K562 (cell line): Measurements from ENCODE around the gene MSI1. TPM values are rescaled to one million over a fixed set of nuclear protein-coding genes. Genes with fewer than 3 reads are reported as not detected.

Experiments used
- CEBPB ChIP-seq: fragments of 450-650 bp; IDR thresholded peaks from 2 replicates; pipeline ENCODE4 v1.6.1; 2016; ENCODE audit warnings: missing genetic modification characterization, missing compliant biosample characterization
- COPS2 ChIP-seq: fragments of 450-650 bp; conservative IDR thresholded peaks from 2 replicates; pipeline ENCODE4 v1.6.1; 2016; ENCODE audit warnings: mild to moderate bottlenecking, moderate library complexity
- DEAF1 ChIP-seq: fragments of 450-650 bp; formaldehyde crosslinking; IDR thresholded peaks from 2 replicates; pipeline ENCODE4 v1.4.0; 2020; ENCODE audit warnings: mild to moderate bottlenecking, moderate library complexity
- ELK3 ChIP-seq: fragments of 450-650 bp; formaldehyde crosslinking; IDR thresholded peaks from 2 replicates; pipeline ENCODE4 v1.4.0; 2020; ENCODE audit warnings: mild to moderate bottlenecking
- GABPA ChIP-seq: fragments of 200-800 bp; sonication (Bioruptor generic); conservative IDR thresholded peaks from 2 replicates; pipeline ENCODE4 v1.6.1; 2016; ENCODE audit warnings: low read depth, missing genetic modification characterization, missing compliant biosample characterization
- MED1 ChIP-seq: sonication (generic); formaldehyde crosslinking; IDR thresholded peaks from 2 replicates; pipeline ENCODE4 v1.8.1; 2023; ENCODE audit warnings: missing genetic modification reagents, borderline replicate concordance
- NRF1 ChIP-seq, 2 experiments: fragments of 450-650 bp; IDR thresholded peaks in 1 of 2; conservative IDR thresholded peaks in 1 of 2; 2 replicates each; pipeline ENCODE4 v1.6.1; 2014; ENCODE audit warnings: mild to moderate bottlenecking in 2 of 2
- RBM17 ChIP-seq: fragments of 200-400 bp; formaldehyde crosslinking; IDR thresholded peaks from 2 replicates; pipeline ENCODE4 v1.6.1; 2017; ENCODE audit warnings: low read depth, mild to moderate bottlenecking, low read length, borderline replicate concordance
- SREBF2 ChIP-seq: sonication (generic); formaldehyde crosslinking; IDR thresholded peaks from 2 replicates; pipeline ENCODE4 v1.4.0; 2020; ENCODE audit warnings: mild to moderate bottlenecking, missing genetic modification reagents
- SRSF9 ChIP-seq: fragments of 200-400 bp; formaldehyde crosslinking; IDR thresholded peaks from 2 replicates; pipeline ENCODE4 v1.6.1; 2017; ENCODE audit warnings: low read depth, low read length, borderline replicate concordance
- STAT5B ChIP-seq: fragments of 250-450 bp; sonication (Bioruptor Pico); IDR thresholded peaks from 2 replicates; pipeline ENCODE4 v1.8.0; 2021; ENCODE audit warnings: mild to moderate bottlenecking, inconsistent platforms
- TBP ChIP-seq: optimal IDR thresholded peaks from 2 replicates; pipeline ENCODE3; 2011; ENCODE audit warnings: low read depth, low read length, improper control_type of control experiment
- TFE3 ChIP-seq: fragments of 450-650 bp; formaldehyde crosslinking; IDR thresholded peaks from 2 replicates; pipeline ENCODE4 v1.4.0; 2020; ENCODE audit warnings: mild to moderate bottlenecking, mixed read lengths
- ZNF395 ChIP-seq: fragments of 200-800 bp; sonication (Bioruptor generic); IDR thresholded peaks from 2 replicates; pipeline ENCODE4 v1.6.1; 2017; ENCODE audit warnings: missing genetic modification characterization, missing compliant biosample characterization
- polyA plus RNA-seq, 8 experiments: library from polyadenylated mRNA; depleted of rRNA in 4 of 8; stranded (reverse) in 5 of 8; unstranded in 3 of 8; fragments of >200 nt; fragmentation: Nextera tagmentation in 2 of 8; fragmentation: Illumina TruSeq in 1 of 8; extraction: Ambion mirVana in 2 of 8; extraction: Trizol in 1 of 8; gene quantifications; 2 replicates each; pipeline versions ENCODE4 v1.2.1 to v1.2.3, GENCODE V29; 2011 to 2014; ENCODE audit warnings: inconsistent platforms in 1 of 8, missing spikeins in 1 of 8
- total RNA-seq, 7 experiments: library from RNA; depleted of rRNA in 6 of 7; stranded (reverse); fragments of >200 nt in 6 of 7; fragmentation: Illumina TruSeq in 2 of 7; extraction: Trizol in 2 of 7; gene quantifications; 2 replicates each; pipeline versions ENCODE4 v1.2.1 to v1.2.3, GENCODE V29; 2011 to 2021; ENCODE audit warnings: low replicate concordance in 1 of 7

MSI1 gene
- total and polyA plus RNA-seq, 9 of the 15 experiments (the other 6 are each of a cell fraction or from before 2014, with no cell fraction given) = 0.16 TPM; not detected in 8

- TF ChIP-seq SREBF2 (CRISPR knock-in tag) (no peak), NRF1 (conservative IDR thresholded peaks at IDR 0.05 in 1 of 2, IDR thresholded peaks at IDR 0.05 in 1 of 2) (peak; percentile 98 to 99), ELK3 (CRISPR knock-in tag) (no peak), CEBPB (peak; percentile 88), MED1 (no peak), DEAF1 (no peak), ZNF395 (CRISPR knock-in tag) (peak; percentile 82), SRSF9 (no peak), STAT5B (no peak), RBM17 (no peak), COPS2 (no peak), TFE3 (CRISPR knock-in tag) (peak; percentile 100), TBP (peak; percentile 95), GABPA (tag) (peak; percentile 58; the same call in 1 of the 2 replicates)
These were observed 51.5 kb downstream of the MSI1 start (continued) for GRCh38 chr12:120317224-120318105.
